Embryonic facial prominence (tissue), 1 donor: ENCODE data around the gene GPR158.
"Not testable (repeated sequence)": the region's sequence is repeated elsewhere in the genome, so short reads cannot be mapped to it uniquely, and the experiment has no call there.

ENCODE experiments used
- DNase-seq: peaks from one replicate; pipeline ENCODE4 v3.0.0-alpha.2; 2016; ENCODE audit errors: extremely low spot score

GPR158 gene

GRCh38 chr10:25174461-25175230 lies at the start of gene GPR158:
GPR158 (plus strand) TSS chr10:25175001; CDS start chr10:25175421, 420 bp downstream.
- DNase-seq = peak; percentile 78

- no peak for DNase-seq
Observed at GRCh38 chr10:25125201-25125611, 49.6 kb upstream of the GPR158 start.

- DNase-seq = no peak
Observed at GRCh38 chr10:25129592-25129991, 45.2 kb upstream of the GPR158 start.

GRCh38 chr10:25130906-25131305 lies 43.9 kb upstream of the GPR158 start:
- no peak for DNase-seq

- no peak for DNase-seq
Observed at GRCh38 chr10:25142116-25142864, 32.5 kb upstream of the GPR158 start.

- no peak for DNase-seq
Observed at GRCh38 chr10:25157650-25158049, 17.2 kb upstream of the GPR158 start.

GRCh38 chr10:25159591-25159990 lies 15.2 kb upstream of the GPR158 start:
- no peak for DNase-seq

GRCh38 chr10:25162391-25162790 lies 12.4 kb upstream of the GPR158 start:
- DNase-seq = no peak

GRCh38 chr10:25163464-25163863 lies 11.3 kb upstream of the GPR158 start:
- not testable (repeated sequence) for DNase-seq

GRCh38 chr10:25169740-25170139 lies 5.1 kb upstream of the GPR158 start:
- no peak for DNase-seq

GRCh38 chr10:25170627-25171026 lies 4.2 kb upstream of the GPR158 start:
- no peak for DNase-seq

- no peak for DNase-seq
Observed at GRCh38 chr10:25175527-25176420, 973 bp downstream of the GPR158 start.

GRCh38 chr10:25176421-25176968 lies 1.7 kb downstream of the GPR158 start:
- DNase-seq = no peak

GRCh38 chr10:25177093-25177753 lies 2.4 kb downstream of the GPR158 start:
- no peak for DNase-seq

GRCh38 chr10:25177754-25178135 lies 2.9 kb downstream of the GPR158 start:
- DNase-seq = no peak

GRCh38 chr10:25178411-25178810 lies 3.6 kb downstream of the GPR158 start:
- DNase-seq = no peak

- DNase-seq = no peak
Observed at GRCh38 chr10:25180801-25181200, 6.0 kb downstream of the GPR158 start.

- no peak for DNase-seq
Observed at GRCh38 chr10:25182636-25183035, 7.8 kb downstream of the GPR158 start.

GRCh38 chr10:25191162-25191895 lies 16.5 kb downstream of the GPR158 start:
- DNase-seq = no peak

- no peak for DNase-seq
Observed at GRCh38 chr10:25198151-25198550, 23.4 kb downstream of the GPR158 start.
